OCI-LY1 (cell line): ENCODE results near the gene NMRK2.
"Not testable (repeated sequence)": the region's sequence is repeated elsewhere in the genome, so short reads cannot be mapped to it uniquely, and the experiment has no call there.

ENCODE experiments used
- H2AFZ ChIP-seq: fragments of 200-600 bp; sonication (generic), shearing (Covaris generic); 2 replicates; pipeline ENCODE4 v1.6.0; 2014; ENCODE audit warnings: antibody characterized with exemption, mild to moderate bottlenecking, low read length
- H3F3A ChIP-seq: fragments of 200-600 bp; sonication (generic), shearing (Covaris generic); 2 replicates; pipeline ENCODE4 v1.6.0; 2014; ENCODE audit warnings: mild to moderate bottlenecking, antibody characterized with exemption, low read length, moderate library complexity; ENCODE audit not compliant: insufficient read depth
- H3K27ac ChIP-seq: fragments of 200-600 bp; sonication (generic); 2 replicates; pipeline ENCODE4 v1.5.1; 2014; ENCODE audit warnings: low read length, mixed run types, mild to moderate bottlenecking, low read depth; ENCODE audit not compliant: poor library complexity, severe bottlenecking
- H3K27me3 ChIP-seq: fragments of 200-600 bp; sonication (generic); 2 replicates; pipeline ENCODE4 v1.6.0; 2014; ENCODE audit warnings: antibody characterized with exemption, mild to moderate bottlenecking, low read length, moderate library complexity; ENCODE audit not compliant: insufficient read depth
- H3K36me3 ChIP-seq: fragments of 200-600 bp; sonication (generic); 2 replicates; pipeline ENCODE4 v1.6.1; 2014; ENCODE audit warnings: mild to moderate bottlenecking, antibody characterized with exemption, low read length, moderate library complexity, mixed read lengths; ENCODE audit not compliant: insufficient read depth
- H3K4me1 ChIP-seq: fragments of 200-600 bp; sonication (generic); 2 replicates; pipeline ENCODE4 v1.5.1; 2014; ENCODE audit warnings: mild to moderate bottlenecking, low read length, moderate library complexity; ENCODE audit not compliant: insufficient read depth, severe bottlenecking
- H3K4me2 ChIP-seq: fragments of 200-600 bp; sonication (generic), shearing (Covaris generic); 2 replicates; pipeline ENCODE4 v1.6.1; 2014; ENCODE audit warnings: low read length
- H3K4me3 ChIP-seq: fragments of 200-600 bp; sonication (generic); 2 replicates; pipeline ENCODE4 v1.5.1; 2014; ENCODE audit warnings: low read length, low read depth, mild to moderate bottlenecking, mixed read lengths; ENCODE audit not compliant: poor library complexity, severe bottlenecking
- H3K79me2 ChIP-seq: fragments of 200-600 bp; shearing (Covaris generic); 2 replicates; pipeline ENCODE4 v1.6.1; 2016; ENCODE audit warnings: mixed run types, low read length, mixed read lengths; ENCODE audit not compliant: insufficient read depth
- H3K9ac ChIP-seq: fragments of 200-600 bp; sonication (generic), shearing (Covaris generic); 2 replicates; pipeline ENCODE4 v1.6.1; 2014; ENCODE audit warnings: mild to moderate bottlenecking, low read length, mixed read lengths
- H3K9me2 ChIP-seq: fragments of 200-600 bp; sonication (generic), shearing (Covaris generic); 2 replicates; pipeline ENCODE4 v1.6.1; 2014; ENCODE audit warnings: low read depth, mild to moderate bottlenecking, low read length, mixed read lengths
- H3K9me3 ChIP-seq: fragments of 200-600 bp; shearing (Covaris generic); 2 replicates; pipeline ENCODE4 v1.6.1; 2014; ENCODE audit warnings: low read length, mixed read lengths
- H4K20me1 ChIP-seq: fragments of 200-600 bp; sonication (generic), shearing (Covaris generic); 2 replicates; pipeline ENCODE4 v1.6.0; 2016; ENCODE audit warnings: mild to moderate bottlenecking, low read length; ENCODE audit not compliant: insufficient read depth
- CTCF ChIP-seq: fragments of 200-600 bp; sonication (generic), shearing (Covaris generic); IDR thresholded peaks from 2 replicates; pipeline ENCODE4 v1.5.1; 2017; ENCODE audit warnings: mild to moderate bottlenecking, antibody characterized with exemption, low read length, moderate library complexity, mixed read lengths
- EZH2 ChIP-seq: fragments of 200-600 bp; sonication (generic), shearing (Covaris generic); IDR thresholded peaks from 2 replicates; pipeline ENCODE4 v1.8.0; 2017; ENCODE audit warnings: borderline replicate concordance, mixed run types, mild to moderate bottlenecking, antibody characterized with exemption, low read length, moderate library complexity, mixed read lengths

NMRK2 gene

GRCh38 chr19:3949997-3950859 lies 17.4 kb downstream of the NMRK2 start:
- Histone ChIP-seq H3K9ac (no peak overlapping the region), H3K4me1 (no peaks in the 10 kb centered on the region), H3K4me2 (no peak overlapping the region), H3K27me3 (peaks cover 5% of the 10 kb centered on the region; the same call in 1 of the 2 replicates), H3K36me3 (no peaks in the 10 kb centered on the region), H3K9me3 (no peaks in the 10 kb centered on the region), H3K27ac (no peak overlapping the region), H3K4me3 (no peak overlapping the region), H3K9me2 (no peaks in the 10 kb centered on the region), H2AFZ (no peak overlapping the region), H4K20me1 (no peaks in the 10 kb centered on the region), H3K79me2 (no peaks in the 10 kb centered on the region), H3F3A (no peaks in the 10 kb centered on the region)
- TF ChIP-seq EZH2 (no peak), CTCF (no peak)

- no peak overlapping the region for H3K4me3 ChIP-seq
- H2AFZ ChIP-seq: no peak overlapping the region
- TF ChIP-seq CTCF (no peak), EZH2 (no peak)
Measured at GRCh38 chr19:3950871-3951861, 18.3 kb downstream of the NMRK2 start.

GRCh38 chr19:3952755-3953276 lies 19.9 kb downstream of the NMRK2 start:
- H4K20me1 ChIP-seq, H3K4me1 ChIP-seq, H3K27me3 ChIP-seq, H3K4me2 ChIP-seq, H3K4me3 ChIP-seq, H3K9ac ChIP-seq, H3K27ac ChIP-seq, H3K9me3 ChIP-seq, H3F3A ChIP-seq, H2AFZ ChIP-seq, H3K36me3 ChIP-seq, H3K79me2 ChIP-seq, H3K9me2 ChIP-seq: not testable (repeated sequence)

More at GRCh38 chr19:3950871-3951861, 18.3 kb downstream of the NMRK2 start:
- Histone ChIP-seq H4K20me1 (no peaks in the 10 kb centered on the region), H3F3A (no peaks in the 10 kb centered on the region), H3K79me2 (no peaks in the 10 kb centered on the region), H3K27me3 (peaks cover 5% of the 10 kb centered on the region; the same call in 1 of the 2 replicates), H3K36me3 (no peaks in the 10 kb centered on the region; the same call in 1 of the 2 replicates), H3K9me2 (no peaks in the 10 kb centered on the region), H3K27ac (no peak overlapping the region), H3K9ac (no peak overlapping the region), H3K4me2 (no peak overlapping the region), H3K9me3 (no peaks in the 10 kb centered on the region), H3K4me1 (no peaks in the 10 kb centered on the region)
